Activated CD8-positive, alpha-beta memory T cell treated with anti-CD3 and anti-CD28 coated beads, Interleukin-2, amount 50 U/mL, for 4 hours (primary cell): ENCODE results near the gene CDK18.

Source experiments
- DNase-seq: peaks from one replicate; pipeline ENCODE4 v3.0.0-alpha.2; 2020

CDK18 gene

DNA sequence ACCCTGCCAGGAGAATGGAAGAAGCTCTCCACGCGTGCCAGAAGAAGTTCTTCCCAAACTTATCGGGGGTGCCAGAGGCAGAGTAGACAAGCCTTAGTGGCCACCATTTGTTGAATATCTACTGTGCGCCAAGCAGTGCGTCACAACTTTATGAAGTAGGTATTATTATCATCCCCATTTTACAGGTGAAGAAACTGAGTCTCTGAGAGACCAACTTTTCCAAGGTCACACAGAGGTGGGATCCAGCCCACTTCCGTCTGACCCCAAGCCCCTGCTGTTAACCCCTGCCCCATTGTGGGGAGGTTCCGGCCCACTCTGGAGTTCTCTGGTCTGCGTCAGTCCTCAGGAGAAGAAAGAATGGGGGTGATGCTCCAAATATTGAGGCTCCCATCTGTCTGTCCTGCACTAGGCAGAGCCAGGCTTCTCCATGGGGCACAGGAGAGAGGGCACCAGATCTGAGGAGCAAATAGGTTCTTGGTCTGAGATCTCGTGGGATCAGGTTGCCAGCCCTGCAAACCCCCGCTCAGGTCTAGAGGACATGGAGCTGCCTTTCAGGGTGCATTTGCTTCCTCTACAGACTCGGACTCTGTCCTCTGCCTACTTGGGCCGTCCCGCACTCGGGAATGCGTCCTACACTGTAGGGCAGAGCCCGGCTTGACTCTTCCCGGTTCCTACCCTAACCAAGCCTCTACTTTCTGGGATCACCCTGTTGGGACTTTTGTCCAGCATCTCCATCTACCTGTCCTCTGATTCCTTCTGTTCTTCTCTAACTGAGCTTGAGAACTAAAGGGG lies 2.1 kb downstream of the CDK18 start:
- DNase-seq: no peak

DNA sequence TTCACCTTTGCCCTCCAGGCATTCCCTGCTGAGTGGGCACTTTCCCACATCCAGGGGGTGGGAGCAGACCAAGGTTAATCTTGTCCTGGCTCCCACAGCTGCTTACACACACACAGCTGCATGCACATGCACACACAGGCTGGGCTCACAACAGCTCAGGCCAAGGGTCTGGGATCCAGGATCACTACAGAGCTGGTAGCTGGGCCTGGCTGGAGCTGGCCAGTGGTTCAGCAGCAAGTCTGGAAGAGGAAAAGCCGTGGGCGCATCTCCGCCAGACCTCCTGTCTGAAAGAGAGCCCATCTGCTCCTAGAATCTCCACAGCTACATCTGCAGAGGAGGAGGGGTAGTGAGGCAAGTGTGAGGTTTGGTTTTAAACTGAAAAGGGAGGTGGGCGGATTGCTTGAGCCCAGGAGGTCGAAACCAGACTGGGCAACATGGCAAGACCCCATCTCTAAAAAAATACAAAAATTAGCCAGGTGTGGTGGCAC lies 3.8 kb downstream of the CDK18 start:
- no peak for DNase-seq

GRCh38 chr1:205510308-205510950 lies 6.0 kb downstream of the CDK18 start:
- DNase-seq: no peak

DNA sequence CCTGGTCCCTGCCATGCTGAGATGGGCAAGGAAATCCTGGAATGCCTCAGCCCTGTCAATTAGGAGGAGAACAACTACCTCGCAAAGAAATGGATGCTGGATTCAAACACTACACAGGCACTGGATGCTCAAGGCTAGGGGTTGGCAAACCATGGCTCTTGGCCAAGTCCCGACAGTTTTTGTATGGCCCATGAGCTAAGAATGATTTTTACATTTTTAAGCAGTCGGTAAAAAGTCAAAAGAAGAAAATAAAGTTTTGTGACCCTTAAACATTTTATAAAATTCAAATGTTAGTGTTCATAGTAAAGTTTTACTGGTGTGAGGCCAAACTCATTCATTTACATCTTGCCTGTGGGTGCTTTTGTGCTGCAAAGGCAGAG lies 6.5 kb downstream of the CDK18 start:
- no peak for DNase-seq

DNA sequence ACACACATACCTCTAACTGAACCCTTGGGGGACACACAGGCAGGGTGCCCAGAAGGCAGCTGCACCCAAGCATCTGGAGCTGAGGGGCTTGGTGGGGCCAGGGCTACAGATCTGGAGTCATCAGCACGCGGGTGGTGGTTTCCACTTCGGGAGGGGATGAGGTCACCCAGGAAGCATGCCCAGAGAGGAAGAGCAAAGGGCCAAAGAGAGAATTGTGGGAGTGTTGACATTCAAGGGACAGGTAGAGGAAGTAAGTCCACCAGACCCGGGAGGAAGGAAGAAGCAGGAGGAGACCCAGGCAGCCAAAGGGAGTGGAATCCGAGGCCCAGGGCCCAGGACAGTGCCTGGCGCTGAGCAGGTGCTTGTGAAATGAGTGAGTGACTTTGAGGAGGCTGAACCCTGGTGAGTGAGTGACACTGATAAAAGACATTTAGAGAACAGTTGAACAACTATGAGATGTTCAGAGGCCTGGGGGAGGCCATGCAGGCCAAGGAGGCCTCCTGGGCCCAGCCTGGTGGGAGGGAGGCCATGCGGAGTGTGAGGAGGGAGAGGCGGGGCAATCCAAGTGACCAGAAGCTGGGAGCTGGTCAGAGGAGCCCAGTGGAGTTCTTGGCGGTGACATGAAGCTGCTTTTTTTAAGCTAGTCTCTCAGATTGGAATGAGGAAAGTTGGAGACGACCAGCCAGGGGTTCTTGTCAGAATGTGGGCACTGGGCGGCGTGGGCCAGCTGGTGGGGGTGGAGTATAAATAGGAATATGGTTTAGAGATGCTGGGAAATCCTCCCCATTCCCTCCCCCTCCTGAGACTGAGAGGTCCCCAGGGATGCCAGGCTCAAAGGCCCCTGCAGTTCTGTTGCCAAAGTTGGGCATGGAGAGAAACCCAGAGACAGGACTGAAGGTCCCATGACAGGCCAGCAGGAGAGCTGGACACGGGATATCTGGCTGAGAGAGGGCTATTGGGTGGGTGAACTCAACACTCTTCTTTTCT lies 7.9 kb downstream of the CDK18 start:
- DNase-seq: no peak

DNA sequence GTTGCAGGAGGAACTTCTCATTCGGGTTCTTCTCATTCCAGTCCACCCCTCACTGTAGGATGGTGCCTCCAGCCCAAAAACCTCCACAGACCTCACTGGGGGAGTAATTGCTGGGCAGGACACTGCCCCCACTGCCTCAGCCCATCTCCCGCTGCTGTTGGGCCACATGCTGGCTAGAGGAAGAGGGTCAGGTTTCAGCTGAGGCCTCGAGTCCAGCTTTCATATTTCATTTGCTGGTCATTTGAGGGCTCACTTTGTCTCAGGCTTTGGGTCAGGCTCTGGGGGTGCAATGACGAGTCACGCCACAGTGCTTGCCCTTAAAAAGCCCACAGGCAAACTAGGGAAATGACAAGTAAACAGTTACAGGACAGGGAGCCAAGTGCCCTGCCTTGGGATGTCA lies 9.3 kb downstream of the CDK18 start:
- DNase-seq: no peak

- DNase-seq: no peak
Measured at GRCh38 chr1:205514211-205515142, 10.0 kb downstream of the CDK18 start.

DNA sequence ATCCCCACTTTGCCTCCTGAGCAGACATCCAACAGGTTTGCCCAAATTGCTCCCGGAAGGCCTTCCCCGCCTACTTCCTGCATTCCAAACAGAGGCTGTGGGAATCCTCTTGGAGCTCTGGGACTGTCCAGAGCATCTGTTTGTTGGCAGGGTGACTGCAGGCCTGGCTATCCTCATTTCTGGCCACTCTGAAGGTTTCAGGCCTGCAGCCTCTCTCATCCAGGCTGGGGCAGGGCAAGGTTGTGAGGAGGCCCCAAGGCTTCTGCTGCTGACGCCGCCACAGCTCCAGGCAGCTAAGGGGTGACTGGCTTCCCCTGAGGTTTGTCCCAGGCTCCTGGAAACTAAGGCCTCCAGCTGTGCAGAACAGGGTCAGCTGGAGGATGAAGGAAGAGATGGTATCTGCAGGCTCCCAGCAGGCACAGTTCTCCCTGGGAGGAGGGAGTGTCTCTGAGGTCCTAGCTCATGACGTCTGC lies 11.3 kb downstream of the CDK18 start:
- no peak for DNase-seq

- DNase-seq: no peak
Measured at GRCh38 chr1:205516362-205516761, 11.9 kb downstream of the CDK18 start.

GRCh38 chr1:205517288-205517687 lies 12.8 kb downstream of the CDK18 start:
- DNase-seq: no peak

DNA sequence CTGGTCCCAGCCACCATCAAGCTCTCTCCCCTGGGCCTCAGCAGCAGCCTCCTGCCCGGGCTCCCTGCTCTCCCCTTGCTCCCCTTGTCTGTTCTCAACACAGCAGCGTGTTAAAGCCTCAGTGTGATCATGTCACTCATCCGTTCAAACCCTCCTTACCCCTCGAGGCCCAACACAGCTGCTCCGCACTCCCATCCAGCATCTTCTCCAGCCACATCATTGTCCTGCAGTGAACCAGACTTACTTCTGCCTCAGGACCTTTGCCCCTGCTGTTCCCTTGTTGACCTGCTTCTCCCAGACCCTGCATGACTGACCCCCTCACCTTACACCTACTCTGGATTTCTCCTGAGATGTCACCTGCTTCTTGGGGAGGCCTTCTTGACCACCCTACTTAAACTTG lies 13.3 kb downstream of the CDK18 start:
- no peak for DNase-seq

- no peak for DNase-seq
Measured at GRCh38 chr1:205518661-205519540, 14.4 kb downstream of the CDK18 start.

DNA sequence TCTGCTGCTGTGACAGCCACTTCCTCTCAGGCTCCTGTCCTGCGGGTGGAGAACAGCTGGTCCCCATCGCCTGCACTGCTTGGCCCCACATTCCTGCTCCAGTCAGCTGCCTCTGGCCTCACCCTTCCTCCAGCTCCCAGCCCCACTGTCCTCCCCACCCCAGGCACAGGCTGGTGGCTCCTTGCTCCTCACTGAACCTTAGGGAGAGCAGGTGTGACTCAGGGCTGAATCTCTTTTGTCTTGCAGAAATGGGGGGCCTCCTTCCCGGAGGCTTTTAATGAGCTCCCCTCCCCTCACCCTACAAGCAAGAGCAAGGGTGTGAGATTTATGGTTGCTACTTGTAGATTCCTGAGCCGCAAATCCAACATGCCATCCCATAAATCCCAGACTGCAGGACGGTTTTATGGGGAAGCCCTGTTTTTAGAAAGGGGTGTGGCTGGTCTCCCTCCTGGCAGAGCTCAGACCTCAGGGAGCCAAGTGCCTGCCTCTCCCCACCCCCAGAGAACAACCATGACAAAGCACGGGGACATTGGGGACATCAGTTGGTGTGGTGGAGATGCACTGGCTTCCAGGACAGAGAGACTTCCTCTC lies 15.2 kb downstream of the CDK18 start:
- no peak for DNase-seq

- no peak for DNase-seq
Measured at GRCh38 chr1:205520709-205521108, 16.2 kb downstream of the CDK18 start.

DNA sequence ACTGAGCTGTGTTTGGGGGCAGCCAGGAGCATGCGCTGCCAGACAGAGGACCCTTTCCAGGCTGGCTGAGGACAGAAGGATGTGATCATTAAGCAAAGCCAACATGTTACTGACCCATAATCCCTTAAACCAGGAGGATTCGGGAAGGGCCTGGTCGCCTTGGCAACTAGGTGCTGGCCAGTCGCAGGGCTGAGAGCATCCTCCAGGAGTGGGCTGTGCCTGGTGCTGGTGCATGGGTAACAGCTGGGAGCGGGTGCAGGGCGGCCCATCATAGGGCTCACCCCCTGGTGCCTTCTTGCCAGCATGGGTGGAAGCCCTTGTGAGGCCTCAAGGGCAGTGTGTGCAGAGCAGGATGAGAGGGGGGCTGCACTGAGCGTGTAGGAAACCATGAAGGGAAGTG lies 17.2 kb downstream of the CDK18 start:
- no peak for DNase-seq

DNA sequence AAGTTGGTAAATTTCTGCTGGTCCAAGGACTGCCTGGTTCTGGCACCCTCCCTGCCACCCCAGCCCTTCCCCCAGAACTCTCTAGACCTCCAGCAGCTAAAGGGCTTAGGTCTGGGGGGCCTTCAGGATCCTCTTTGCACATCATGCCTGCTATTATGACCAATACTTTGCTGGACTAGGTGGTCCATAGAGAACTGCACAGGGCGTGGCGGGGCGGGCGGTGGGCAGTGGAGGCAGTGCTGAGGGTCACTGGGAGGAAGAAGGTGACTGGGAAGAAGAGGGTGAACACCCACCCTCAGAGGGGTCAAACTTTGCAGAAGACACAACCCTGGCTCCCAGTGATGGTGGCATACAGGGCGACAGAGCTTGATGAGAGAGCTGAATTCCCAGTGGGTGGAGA lies 18.2 kb downstream of the CDK18 start:
- no peak for DNase-seq

DNA sequence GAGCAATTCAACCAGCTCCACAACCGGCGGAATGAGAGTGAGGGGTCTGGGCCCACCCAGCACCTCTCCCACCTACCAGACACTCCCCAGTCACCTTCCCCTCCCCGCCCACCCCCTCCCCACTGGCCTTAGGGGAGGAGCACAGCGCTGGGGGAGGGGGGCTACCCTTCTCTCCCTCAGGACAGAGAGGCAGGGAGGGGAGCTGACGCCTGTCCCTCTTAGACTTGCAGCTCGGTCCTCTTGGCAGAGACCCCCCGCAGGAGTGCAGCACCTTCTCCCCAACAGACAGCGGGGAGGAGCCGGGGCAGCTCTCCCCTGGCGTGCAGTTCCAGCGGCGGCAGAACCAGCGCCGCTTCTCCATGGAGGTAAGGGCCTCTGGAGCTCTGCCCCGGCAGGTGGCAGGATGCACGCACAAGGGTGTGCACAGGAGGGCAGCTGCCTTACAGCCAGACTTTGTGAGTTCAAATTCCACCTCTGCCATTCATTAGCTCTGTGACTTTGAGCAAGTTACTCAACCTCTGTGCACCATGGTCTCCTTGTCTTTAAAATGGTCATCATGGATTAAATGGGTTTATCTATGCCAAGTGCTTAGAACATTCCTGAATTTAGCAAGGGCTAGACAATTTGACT lies 18.9 kb downstream of the CDK18 start:
- no peak for DNase-seq

DNA sequence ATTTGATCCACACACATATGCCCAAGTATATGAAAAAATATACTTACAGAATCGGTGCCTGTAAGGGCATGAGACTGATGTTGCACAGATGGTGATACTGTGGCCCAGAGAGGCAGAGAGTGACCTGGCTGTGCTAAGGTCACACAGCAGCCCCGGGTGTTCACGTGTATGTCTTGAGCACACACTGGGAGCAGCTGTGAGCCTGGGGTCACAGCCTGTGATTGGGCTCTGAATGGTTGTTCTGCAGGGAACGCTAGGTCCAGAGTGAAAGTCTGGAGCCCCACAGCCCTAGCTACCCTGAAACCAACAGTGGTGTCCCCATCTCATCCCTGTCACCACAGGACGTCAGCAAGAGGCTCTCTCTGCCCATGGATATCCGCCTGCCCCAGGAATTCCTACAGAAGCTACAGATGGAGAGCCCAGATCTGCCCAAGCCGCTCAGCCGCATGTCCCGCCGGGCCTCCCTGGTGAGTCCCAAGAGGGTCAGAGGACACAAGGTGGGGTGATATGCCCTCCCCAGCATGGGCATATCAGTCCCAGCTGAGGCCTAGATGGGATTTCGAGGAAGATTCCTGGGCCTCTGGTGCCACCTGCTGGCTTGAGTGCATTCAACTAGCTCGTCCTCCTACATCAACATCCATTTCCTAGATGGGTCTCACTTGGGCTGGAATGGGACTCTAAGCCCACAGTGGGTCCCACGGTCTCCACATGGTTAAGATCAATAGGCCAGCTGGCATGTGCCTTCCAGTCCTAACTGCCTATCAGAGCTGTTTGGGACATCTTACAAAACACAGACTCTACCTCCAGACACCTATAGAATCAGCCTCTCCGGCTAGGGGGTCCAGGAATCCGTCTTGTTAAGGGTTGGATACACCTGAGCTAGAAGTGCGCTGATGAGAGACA lies 19.7 kb downstream of the CDK18 start:
- DNase-seq: peak; percentile 76

GRCh38 chr1:205524794-205525101 lies 20.3 kb downstream of the CDK18 start:
- no peak for DNase-seq
